ENCODE results near the gene COA5.

COA5 gene

GRCh38 chr2:98647636-98648035, 39.3 kb upstream of the COA5 start:
- H3K27ac ChIP-seq: no peak overlapping the region
- no peaks in the 10 kb centered on the region for H3K36me3 ChIP-seq (ENCODE audit: insufficient read depth, low read length)
- no peak overlapping the region for H3K9ac ChIP-seq (ENCODE audit: insufficient read length)
- no peaks in the 10 kb centered on the region for H3K9me3 ChIP-seq (ENCODE audit: low read depth, low read length)
- no peak for DNase-seq (ENCODE audit: low read depth, low spot score)
- no peak overlapping the region for H3K4me3 ChIP-seq
- no peak for TF ChIP-seq POLR2AphosphoS5 (IDR thresholded peaks at IDR 0.05; ENCODE audit: borderline replicate concordance, low read depth, low read length)
- no peak for TF ChIP-seq FOXP2 (optimal IDR thresholded peaks at IDR 0.05; ENCODE audit: control extremely low read depth, extremely low read length, insufficient read depth)
- TF ChIP-seq EZH2 (IDR thresholded peaks at IDR 0.05): no peak

DNA sequence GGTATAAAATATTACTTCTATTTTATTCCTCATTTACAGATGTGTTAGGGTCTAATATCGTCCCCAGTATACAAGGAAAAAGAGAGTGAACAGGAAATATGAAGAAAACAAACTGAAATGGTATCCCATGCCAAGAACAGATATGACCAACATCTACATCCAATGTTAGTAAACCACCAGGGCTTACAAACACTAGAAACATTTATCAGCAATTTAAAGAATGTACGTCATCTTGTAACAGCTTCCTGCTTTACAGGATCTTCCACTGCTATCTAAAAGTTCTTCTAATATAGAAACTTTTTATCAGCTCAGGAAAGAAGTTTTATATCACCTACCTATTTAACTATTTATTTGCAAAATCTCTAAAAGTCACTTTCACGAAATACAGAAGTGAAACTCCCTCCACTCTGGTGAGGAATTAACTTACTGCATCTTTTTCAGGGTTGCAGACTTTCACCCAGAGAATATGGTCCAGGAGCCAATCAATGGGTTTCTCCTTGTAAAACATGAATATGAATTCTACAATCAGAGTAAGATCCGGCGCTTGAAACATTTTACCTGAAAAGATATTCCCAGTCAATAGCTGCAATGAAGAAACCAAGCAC, 35.3 kb upstream of the COA5 start:
- Histone ChIP-seq H3K4me3 (no peak overlapping the region), H3K27ac (no peak overlapping the region), H3K9me3 (ENCODE audit: low read depth, low read length) (no peaks in the 10 kb centered on the region), H3K36me3 (ENCODE audit: insufficient read depth, low read length) (no peaks in the 10 kb centered on the region), H3K9ac (ENCODE audit: insufficient read length) (no peak overlapping the region)
- no peak for DNase-seq (ENCODE audit: low read depth, low spot score)
- TF ChIP-seq FOXP2 (optimal IDR thresholded peaks at IDR 0.05; ENCODE audit: control extremely low read depth, extremely low read length, insufficient read depth) (no peak), EZH2 (IDR thresholded peaks at IDR 0.05) (no peak), POLR2AphosphoS5 (IDR thresholded peaks at IDR 0.05; ENCODE audit: borderline replicate concordance, low read depth, low read length) (no peak)

- H3K36me3 ChIP-seq (ENCODE audit: insufficient read depth, low read length): peaks cover 3% of the 10 kb centered on the region; the same call in 1 of the 2 replicates
- no peak for TF ChIP-seq EZH2 (IDR thresholded peaks at IDR 0.05)
- no peak for TF ChIP-seq POLR2AphosphoS5 (IDR thresholded peaks at IDR 0.05; ENCODE audit: borderline replicate concordance, low read depth, low read length)
- TF ChIP-seq FOXP2 (optimal IDR thresholded peaks at IDR 0.05; ENCODE audit: control extremely low read depth, extremely low read length, insufficient read depth): no peak
- H3K27ac ChIP-seq: no peak overlapping the region
- H3K9me3 ChIP-seq (ENCODE audit: low read depth, low read length): no peaks in the 10 kb centered on the region
- no peak for DNase-seq (ENCODE audit: low read depth, low spot score)
- no peak overlapping the region for H3K4me3 ChIP-seq
- no peak overlapping the region for H3K9ac ChIP-seq (ENCODE audit: insufficient read length)
These were observed 29.3 kb upstream of the COA5 start for GRCh38 chr2:98637401-98638147.

GRCh38 chr2:98634406-98635092, 26.2 kb upstream of the COA5 start:
- H3K36me3 ChIP-seq (ENCODE audit: insufficient read depth, low read length): peaks cover 3% of the 10 kb centered on the region; the same call in 1 of the 2 replicates
- no peak overlapping the region for H3K27ac ChIP-seq
- H3K9ac ChIP-seq (ENCODE audit: insufficient read length): no peak overlapping the region
- TF ChIP-seq EZH2 (IDR thresholded peaks at IDR 0.05) (no peak), FOXP2 (optimal IDR thresholded peaks at IDR 0.05; ENCODE audit: control extremely low read depth, extremely low read length, insufficient read depth) (no peak), POLR2AphosphoS5 (IDR thresholded peaks at IDR 0.05; ENCODE audit: borderline replicate concordance, low read depth, low read length) (no peak)
- no peaks in the 10 kb centered on the region for H3K9me3 ChIP-seq (ENCODE audit: low read depth, low read length)
- H3K4me3 ChIP-seq: no peak overlapping the region
- DNase-seq (ENCODE audit: low read depth, low spot score): no peak

DNA sequence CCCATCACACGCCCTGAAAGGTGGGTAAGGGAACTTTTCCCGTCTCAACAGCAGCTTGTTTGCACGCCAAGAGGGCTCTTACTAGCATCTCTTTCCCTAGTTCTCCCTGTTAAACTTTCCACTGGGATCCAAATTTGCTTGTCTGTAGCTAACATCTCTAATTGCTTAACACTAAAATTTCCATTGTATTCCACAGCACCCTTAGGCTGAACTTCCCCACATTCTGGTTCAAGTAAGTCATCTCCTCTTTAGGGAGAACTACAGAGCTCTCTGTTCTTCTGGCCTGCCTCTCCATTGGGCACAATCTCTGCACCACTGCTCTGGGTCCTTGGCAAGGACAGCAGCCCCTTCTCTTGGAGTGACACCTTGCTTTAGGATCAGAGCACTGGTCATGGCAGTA, 24.0 kb upstream of the COA5 start:
- H3K9ac ChIP-seq (ENCODE audit: insufficient read length): no peak overlapping the region
- DNase-seq (ENCODE audit: low read depth, low spot score): no peak
- no peaks in the 10 kb centered on the region for H3K9me3 ChIP-seq (ENCODE audit: low read depth, low read length)
- H3K27ac ChIP-seq: no peak overlapping the region
- TF ChIP-seq EZH2 (IDR thresholded peaks at IDR 0.05): no peak
- TF ChIP-seq POLR2AphosphoS5 (IDR thresholded peaks at IDR 0.05; ENCODE audit: borderline replicate concordance, low read depth, low read length): no peak
- TF ChIP-seq FOXP2 (optimal IDR thresholded peaks at IDR 0.05; ENCODE audit: control extremely low read depth, extremely low read length, insufficient read depth): no peak
- no peaks in the 10 kb centered on the region for H3K36me3 ChIP-seq (ENCODE audit: insufficient read depth, low read length)
- H3K4me3 ChIP-seq: no peak overlapping the region

GRCh38 chr2:98623657-98624056, 15.3 kb upstream of the COA5 start:
- no peak for DNase-seq (ENCODE audit: low read depth, low spot score)
- TF ChIP-seq FOXP2 (optimal IDR thresholded peaks at IDR 0.05; ENCODE audit: control extremely low read depth, extremely low read length, insufficient read depth) (no peak), POLR2AphosphoS5 (IDR thresholded peaks at IDR 0.05; ENCODE audit: borderline replicate concordance, low read depth, low read length) (no peak), EZH2 (IDR thresholded peaks at IDR 0.05) (no peak)
- peaks cover 6% of the 10 kb centered on the region for H3K36me3 ChIP-seq (ENCODE audit: insufficient read depth, low read length)
- no peak overlapping the region for H3K9ac ChIP-seq (ENCODE audit: insufficient read length)
- no peak overlapping the region for H3K4me3 ChIP-seq
- no peaks in the 10 kb centered on the region for H3K9me3 ChIP-seq (ENCODE audit: low read depth, low read length)
- no peak overlapping the region for H3K27ac ChIP-seq

DNA sequence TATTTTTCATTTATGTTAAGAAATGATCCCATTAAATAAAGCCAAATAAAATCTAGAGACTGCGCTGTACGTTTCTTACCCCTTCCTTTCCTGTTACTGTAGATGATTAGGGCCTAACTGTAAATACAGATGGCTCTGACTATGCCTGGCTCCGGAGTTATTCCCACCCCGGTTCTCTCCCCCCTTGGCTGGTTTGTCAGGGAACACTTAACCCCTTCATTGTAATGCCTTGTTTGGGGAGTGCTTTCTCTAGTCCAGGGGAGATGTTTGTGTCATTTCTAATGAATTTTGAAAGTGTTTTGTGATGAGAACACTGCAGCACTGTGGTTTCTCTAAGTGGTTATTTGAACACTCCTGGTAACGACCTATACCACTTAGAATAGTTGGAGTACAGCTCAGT, 8.8 kb upstream of the COA5 start:
- no peak overlapping the region for H3K27ac ChIP-seq
- H3K36me3 ChIP-seq (ENCODE audit: insufficient read depth, low read length): peaks cover 50% of the 10 kb centered on the region
- TF ChIP-seq EZH2 (IDR thresholded peaks at IDR 0.05) (no peak), FOXP2 (optimal IDR thresholded peaks at IDR 0.05; ENCODE audit: control extremely low read depth, extremely low read length, insufficient read depth) (no peak), POLR2AphosphoS5 (IDR thresholded peaks at IDR 0.05; ENCODE audit: borderline replicate concordance, low read depth, low read length) (no peak)
- H3K9ac ChIP-seq (ENCODE audit: insufficient read length): no peak overlapping the region
- no peak overlapping the region for H3K4me3 ChIP-seq
- no peak for DNase-seq (ENCODE audit: low read depth, low spot score)
- H3K9me3 ChIP-seq (ENCODE audit: low read depth, low read length): no peaks in the 10 kb centered on the region

- Histone ChIP-seq H3K4me3 (no peak overlapping the region), H3K36me3 (ENCODE audit: insufficient read depth, low read length) (peaks cover 60% of the 10 kb centered on the region), H3K27ac (no peak overlapping the region), H3K9ac (ENCODE audit: insufficient read length) (no peak overlapping the region), H3K9me3 (ENCODE audit: low read depth, low read length) (no peaks in the 10 kb centered on the region)
- TF ChIP-seq POLR2AphosphoS5 (IDR thresholded peaks at IDR 0.05; ENCODE audit: borderline replicate concordance, low read depth, low read length) (no peak), EZH2 (IDR thresholded peaks at IDR 0.05) (no peak), FOXP2 (optimal IDR thresholded peaks at IDR 0.05; ENCODE audit: control extremely low read depth, extremely low read length, insufficient read depth) (no peak)
- no peak for DNase-seq (ENCODE audit: low read depth, low spot score)
These were observed 7.2 kb upstream of the COA5 start for GRCh38 chr2:98615481-98615880.
